ENCODE data around the gene ACTN1.
A peak's percentile ranks its signal among the peaks of the same experiment; 100 is the strongest.

The ACTN1 gene

DNA sequence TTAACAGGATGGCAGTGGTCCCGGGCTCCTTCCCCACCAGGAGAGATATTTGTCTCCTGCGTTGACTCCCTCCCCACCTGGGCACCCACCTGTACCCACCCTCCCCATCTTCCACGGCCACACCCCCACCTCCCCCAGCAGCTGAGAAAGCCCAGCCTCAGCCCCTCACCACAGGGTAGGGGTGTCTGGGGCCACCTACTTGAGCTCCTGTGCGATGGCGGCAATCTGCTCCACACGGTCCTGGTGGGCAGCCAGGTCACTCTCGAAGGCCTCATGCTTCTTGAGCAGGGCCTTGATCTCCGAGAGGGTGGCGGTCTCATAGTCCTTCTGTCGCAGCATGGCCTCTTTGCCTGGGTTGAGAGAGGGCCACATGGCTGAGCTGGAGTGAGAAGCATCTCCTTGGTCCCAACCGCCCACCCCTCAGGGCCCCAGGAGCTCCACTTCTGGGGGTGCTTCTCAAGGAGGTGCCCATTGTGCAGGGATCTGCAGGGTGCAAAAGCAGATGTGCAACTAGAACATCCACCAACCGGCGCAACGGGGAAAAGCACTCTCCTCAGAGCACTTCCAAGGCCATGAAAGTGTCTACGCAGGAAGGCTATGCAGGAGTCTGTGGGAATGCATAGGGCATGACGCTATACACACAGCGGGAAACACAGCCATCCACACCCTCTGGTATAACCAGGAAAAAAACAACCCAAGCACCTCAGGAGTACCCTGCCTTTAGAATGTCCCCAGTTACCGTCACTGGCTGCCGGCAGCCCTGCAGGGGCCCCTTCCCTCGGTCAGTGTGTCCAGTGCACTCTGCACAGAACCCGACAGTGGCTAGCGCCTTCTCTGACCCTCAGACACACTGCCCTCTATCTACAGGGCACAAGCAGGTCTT lies 93.6 kb downstream of the ACTN1 start:
- TF ChIP-seq, protein P1, sequence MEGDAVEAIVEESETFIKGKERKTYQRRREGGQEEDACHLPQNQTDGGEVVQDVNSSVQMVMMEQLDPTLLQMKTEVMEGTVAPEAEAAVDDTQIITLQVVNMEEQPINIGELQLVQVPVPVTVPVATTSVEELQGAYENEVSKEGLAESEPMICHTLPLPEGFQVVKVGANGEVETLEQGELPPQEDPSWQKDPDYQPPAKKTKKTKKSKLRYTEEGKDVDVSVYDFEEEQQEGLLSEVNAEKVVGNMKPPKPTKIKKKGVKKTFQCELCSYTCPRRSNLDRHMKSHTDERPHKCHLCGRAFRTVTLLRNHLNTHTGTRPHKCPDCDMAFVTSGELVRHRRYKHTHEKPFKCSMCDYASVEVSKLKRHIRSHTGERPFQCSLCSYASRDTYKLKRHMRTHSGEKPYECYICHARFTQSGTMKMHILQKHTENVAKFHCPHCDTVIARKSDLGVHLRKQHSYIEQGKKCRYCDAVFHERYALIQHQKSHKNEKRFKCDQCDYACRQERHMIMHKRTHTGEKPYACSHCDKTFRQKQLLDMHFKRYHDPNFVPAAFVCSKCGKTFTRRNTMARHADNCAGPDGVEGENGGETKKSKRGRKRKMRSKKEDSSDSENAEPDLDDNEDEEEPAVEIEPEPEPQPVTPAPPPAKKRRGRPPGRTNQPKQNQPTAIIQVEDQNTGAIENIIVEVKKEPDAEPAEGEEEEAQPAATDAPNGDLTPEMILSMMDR (conservative IDR thresholded peaks at IDR 0.05; ENCODE audit: low read length) = no peak
- DNase-seq (ENCODE audit: low read depth) = no peak
- no peak overlapping the region for H3K4me3 ChIP-seq (ENCODE audit: low read length)

DNA sequence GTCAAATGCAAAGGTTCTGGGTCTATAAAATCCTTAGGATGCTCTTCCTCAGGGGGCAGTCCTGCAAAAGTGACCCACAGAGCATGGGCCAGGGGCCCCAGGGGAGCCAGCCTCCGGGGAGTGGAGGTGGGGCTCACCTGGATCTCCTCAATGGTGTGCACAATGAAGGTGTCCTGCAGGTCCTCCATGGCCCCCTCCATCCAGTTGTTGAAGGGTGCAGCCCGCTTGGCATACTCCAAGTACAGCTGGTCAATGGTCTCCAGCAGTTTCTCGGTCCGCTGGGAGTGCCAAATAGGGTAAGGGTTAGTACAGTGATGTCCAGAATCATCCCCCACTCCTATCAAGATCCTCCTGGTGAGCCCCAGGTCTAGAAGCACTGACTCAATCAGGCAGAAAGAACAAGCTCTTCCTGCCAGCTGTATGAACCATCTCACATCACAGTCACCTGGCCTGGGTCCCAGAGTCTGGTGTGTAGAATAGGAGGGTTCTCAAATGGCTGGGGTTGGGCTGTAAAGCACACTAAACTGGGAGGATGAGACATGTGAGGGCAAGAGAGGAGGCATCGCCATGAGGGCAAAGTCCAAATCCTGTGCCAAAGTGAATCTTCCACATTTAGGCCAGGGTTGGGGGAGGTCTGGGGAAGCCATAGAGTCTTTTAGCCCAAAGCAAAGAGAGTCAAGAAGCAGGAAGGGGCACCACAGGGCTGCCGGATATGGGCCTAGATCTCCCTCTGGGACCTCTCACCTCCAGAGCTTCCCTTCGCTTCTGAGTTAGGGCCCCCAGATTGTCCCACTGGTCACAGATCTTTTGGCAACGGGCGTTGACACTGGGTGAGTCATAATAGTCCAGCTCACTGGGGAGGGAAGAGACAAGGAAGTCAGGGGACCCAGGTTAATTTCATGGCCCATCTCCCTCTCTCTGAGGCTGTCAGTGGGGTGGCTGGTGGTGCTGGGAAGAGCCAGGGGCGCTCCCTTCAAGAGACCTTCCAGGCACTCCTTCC lies 94.8 kb downstream of the ACTN1 start:
- TF ChIP-seq, protein P1 (conservative IDR thresholded peaks at IDR 0.05; ENCODE audit: low read length) = no peak
- H3K4me3 ChIP-seq (ENCODE audit: low read length) = no peak overlapping the region
- peak; percentile 86 for DNase-seq (ENCODE audit: low read depth)

DNA sequence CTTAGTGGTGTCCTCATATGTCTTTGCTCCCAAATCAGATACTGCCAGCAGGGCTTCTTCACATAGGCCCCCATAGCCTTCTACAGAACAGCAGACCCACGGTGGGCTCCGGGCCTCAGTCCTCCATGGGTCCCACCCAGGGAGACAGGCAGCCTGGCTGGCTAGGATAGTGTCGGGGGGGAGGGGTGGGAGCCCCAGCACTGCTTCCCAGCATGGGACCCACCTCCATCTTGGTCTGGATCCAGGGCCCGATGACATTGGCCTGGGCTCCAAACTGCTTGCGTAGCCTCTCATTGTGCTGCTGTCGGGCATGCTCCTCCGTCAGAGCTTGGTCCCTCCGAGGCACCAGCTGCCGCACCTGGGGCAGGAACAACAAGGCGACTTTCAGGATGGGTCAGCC lies 96.9 kb downstream of the ACTN1 start:
- no peak for DNase-seq (ENCODE audit: low read depth)
- H3K4me3 ChIP-seq (ENCODE audit: low read length) = no peak overlapping the region
- TF ChIP-seq, protein P1 (conservative IDR thresholded peaks at IDR 0.05; ENCODE audit: low read length) = no peak

DNA sequence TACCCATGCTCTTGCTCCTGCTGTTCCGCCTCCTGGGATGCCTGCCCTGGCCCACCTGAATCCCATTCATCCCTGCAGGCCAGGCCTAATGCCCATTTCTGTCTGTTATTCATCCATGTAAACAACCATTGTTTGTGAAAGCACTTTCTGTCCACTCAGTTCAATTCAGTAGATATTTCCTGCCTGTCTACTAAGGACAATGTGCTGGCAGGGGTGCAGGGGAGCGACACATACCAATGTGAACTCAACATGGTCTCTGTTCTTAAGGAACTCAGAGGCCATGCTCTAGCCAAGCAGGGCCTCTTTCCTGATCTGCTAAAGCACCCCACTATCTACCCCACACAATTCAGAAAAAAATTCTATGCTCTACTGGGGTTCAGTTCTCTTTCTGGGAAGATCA lies 97.7 kb downstream of the ACTN1 start:
- TF ChIP-seq, protein P1 (conservative IDR thresholded peaks at IDR 0.05; ENCODE audit: low read length) = no peak
- H3K4me3 ChIP-seq (ENCODE audit: low read length) = no peak overlapping the region
- DNase-seq (ENCODE audit: low read depth) = no peak

DNA sequence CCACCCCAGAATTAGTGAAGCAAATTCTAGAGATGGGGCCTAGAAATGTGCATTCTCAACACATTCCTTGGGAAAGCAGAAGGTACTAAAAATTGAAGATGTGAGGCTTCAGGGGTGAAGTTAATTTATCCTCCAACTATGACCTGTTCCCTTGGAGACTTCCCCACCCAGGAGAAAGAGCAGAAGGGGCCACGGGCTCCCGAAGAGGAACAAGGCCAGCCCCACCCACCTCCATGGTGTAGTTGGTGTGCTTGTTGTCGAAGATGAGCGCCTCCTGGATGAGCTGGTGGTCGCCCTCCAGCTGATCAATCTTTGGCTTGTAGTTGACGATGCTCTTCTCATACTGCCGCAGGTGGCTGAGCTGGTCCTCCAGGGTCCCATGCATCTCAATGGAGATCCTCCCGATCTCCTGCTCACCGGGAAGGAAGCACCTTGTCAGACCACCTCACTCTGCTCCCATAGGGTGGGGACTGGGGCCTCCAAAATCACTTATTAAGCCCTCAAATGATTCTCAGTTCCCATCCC lies 98.5 kb downstream of the ACTN1 start:
- no peak for DNase-seq (ENCODE audit: low read depth)
- TF ChIP-seq, protein P1 (conservative IDR thresholded peaks at IDR 0.05; ENCODE audit: low read length) = no peak

DNA sequence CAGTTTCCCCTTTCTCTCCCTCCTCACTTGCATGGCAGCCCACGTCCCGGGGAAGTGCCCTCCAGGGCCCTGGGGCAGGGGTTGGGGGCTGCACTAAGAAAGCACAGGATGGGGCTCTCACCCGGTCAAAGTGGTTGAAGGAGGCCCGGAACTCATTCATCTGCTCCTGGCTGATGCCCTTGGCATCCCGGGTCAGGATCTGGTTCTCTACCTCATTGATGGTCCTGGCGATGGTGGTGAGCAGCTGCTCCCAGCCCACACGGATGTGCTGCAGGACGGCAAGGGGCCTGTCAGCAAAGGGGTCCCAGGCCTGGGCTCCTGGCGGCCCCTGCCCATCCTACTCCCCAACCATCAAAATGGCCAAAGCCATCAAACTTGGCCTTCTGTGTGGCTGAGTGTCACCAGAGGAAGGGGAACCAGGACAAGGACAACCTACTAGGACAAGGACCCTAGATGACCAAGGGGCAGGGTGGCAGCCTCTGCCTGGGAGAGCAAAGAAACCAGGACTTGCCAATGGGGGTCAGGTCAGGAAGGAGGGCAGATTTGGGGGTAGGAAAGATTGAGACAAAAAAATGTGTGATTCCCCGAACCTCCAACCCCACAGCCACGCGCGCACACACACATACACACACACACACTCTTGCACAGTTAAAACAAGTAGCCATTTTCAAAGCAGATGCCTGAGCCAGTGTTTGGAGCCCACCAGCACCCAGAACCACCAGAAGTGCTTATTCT lies 99.1 kb downstream of the ACTN1 start:
- no peak for DNase-seq (ENCODE audit: low read depth)
- TF ChIP-seq, protein P1 (conservative IDR thresholded peaks at IDR 0.05; ENCODE audit: low read length) = no peak
- H3K4me3 ChIP-seq (ENCODE audit: low read length) = no peak overlapping the region

More for the DNA sequence above, 98.5 kb downstream of the ACTN1 start:
- no peak overlapping the region for H3K4me3 ChIP-seq (ENCODE audit: low read length)
